ENCODE data around the gene MYCBP.

DNA sequence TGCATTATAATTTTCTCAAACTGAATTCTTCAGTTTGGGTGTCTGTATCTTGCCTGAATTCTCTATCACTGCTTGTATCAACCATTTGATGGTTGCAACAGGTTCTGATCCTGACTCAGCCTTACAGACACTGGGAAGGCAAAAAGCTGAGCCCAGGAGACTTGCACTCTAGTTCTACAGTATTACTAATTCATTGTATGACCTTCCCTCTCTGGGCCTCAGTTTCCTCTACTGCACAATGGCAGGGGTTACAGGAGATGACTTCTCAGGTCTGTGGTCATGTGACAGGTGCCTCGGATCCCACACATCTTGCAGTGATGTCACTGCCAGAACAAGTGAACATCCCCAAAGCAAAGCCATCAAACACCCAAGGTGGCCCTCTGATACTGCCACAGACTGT is 52.3 kb downstream of the MYCBP start:
- TF ChIP-seq, protein P1, sequence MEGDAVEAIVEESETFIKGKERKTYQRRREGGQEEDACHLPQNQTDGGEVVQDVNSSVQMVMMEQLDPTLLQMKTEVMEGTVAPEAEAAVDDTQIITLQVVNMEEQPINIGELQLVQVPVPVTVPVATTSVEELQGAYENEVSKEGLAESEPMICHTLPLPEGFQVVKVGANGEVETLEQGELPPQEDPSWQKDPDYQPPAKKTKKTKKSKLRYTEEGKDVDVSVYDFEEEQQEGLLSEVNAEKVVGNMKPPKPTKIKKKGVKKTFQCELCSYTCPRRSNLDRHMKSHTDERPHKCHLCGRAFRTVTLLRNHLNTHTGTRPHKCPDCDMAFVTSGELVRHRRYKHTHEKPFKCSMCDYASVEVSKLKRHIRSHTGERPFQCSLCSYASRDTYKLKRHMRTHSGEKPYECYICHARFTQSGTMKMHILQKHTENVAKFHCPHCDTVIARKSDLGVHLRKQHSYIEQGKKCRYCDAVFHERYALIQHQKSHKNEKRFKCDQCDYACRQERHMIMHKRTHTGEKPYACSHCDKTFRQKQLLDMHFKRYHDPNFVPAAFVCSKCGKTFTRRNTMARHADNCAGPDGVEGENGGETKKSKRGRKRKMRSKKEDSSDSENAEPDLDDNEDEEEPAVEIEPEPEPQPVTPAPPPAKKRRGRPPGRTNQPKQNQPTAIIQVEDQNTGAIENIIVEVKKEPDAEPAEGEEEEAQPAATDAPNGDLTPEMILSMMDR (IDR thresholded peaks at IDR 0.05), result no peak
- TF ChIP-seq POLR2A (IDR thresholded peaks at IDR 0.05) (no peak), EP300 (IDR thresholded peaks at IDR 0.05) (no peak)
